Measurements from ENCODE around the gene SCN2A.
"Not testable (repeated sequence)": the region's sequence is repeated elsewhere in the genome, so short reads cannot be mapped to it uniquely, and the experiment has no call there.

Gene SCN2A

GRCh38 chr2:165348441-165348840, 109.2 kb downstream of the SCN2A start:
- no peak for DNase-seq

- DNase-seq = no peak
Measured at GRCh38 chr2:165349181-165349580, 110.0 kb downstream of the SCN2A start.

- no peak for DNase-seq
Measured at GRCh38 chr2:165357758-165358157, 118.5 kb downstream of the SCN2A start.

GRCh38 chr2:165361514-165361913, 122.3 kb downstream of the SCN2A start:
- DNase-seq = no peak

GRCh38 chr2:165369131-165369897, 130.1 kb downstream of the SCN2A start:
- DNase-seq = no peak

GRCh38 chr2:165369898-165370296, 130.7 kb downstream of the SCN2A start:
- no peak for DNase-seq

GRCh38 chr2:165371356-165371755, 132.1 kb downstream of the SCN2A start:
- no peak for DNase-seq

GRCh38 chr2:165373278-165374010, 134.2 kb downstream of the SCN2A start:
- DNase-seq = no peak

GRCh38 chr2:165376571-165376975, 137.4 kb downstream of the SCN2A start:
- no peak for DNase-seq

GRCh38 chr2:165382362-165382761, 143.1 kb downstream of the SCN2A start:
- no peak for DNase-seq

- no peak for DNase-seq
Measured at GRCh38 chr2:165390875-165391274, 151.7 kb downstream of the SCN2A start.

GRCh38 chr2:165391791-165392190, 152.6 kb downstream of the SCN2A start:
- DNase-seq = no peak

- DNase-seq = not testable (repeated sequence)
Measured at GRCh38 chr2:165398603-165399002, 159.4 kb downstream of the SCN2A start.

- DNase-seq = no peak
Measured at GRCh38 chr2:165401285-165401852, 162.2 kb downstream of the SCN2A start.

- DNase-seq = no peak
Measured at GRCh38 chr2:165402162-165402561, 162.9 kb downstream of the SCN2A start.

GRCh38 chr2:165406173-165406572, 167.0 kb downstream of the SCN2A start:
- DNase-seq = no peak

GRCh38 chr2:165407466-165407865, 168.3 kb downstream of the SCN2A start:
- DNase-seq = no peak

GRCh38 chr2:165408186-165408585, 169.0 kb downstream of the SCN2A start:
- no peak for DNase-seq

GRCh38 chr2:165410276-165410675, 171.1 kb downstream of the SCN2A start:
- DNase-seq = no peak

GRCh38 chr2:165414187-165414586, 175.0 kb downstream of the SCN2A start:
- DNase-seq = no peak

- DNase-seq = no peak
Measured at GRCh38 chr2:165417009-165417408, 177.8 kb downstream of the SCN2A start.

- no peak for DNase-seq
Measured at GRCh38 chr2:165420231-165420630, 181.0 kb downstream of the SCN2A start.

- no peak for DNase-seq
Measured at GRCh38 chr2:165423081-165423480, 183.9 kb downstream of the SCN2A start.

GRCh38 chr2:165425556-165425955, 186.3 kb downstream of the SCN2A start:
- DNase-seq = no peak
